Ovary (tissue), 9 donors: ENCODE results near the gene LMBR1. TPM values are rescaled to one million over a fixed set of nuclear protein-coding genes. Genes with fewer than 3 reads are reported as not detected.

Source experiments
- DNase-seq, 5 donors: peaks; one replicate each; pipeline ENCODE4 v3.0.0-alpha.2; 2019 to 2020
- H3K27ac ChIP-seq, 2 donors: fragments of 200-600 bp; one replicate each; pipeline versions ENCODE4 v1.5.1 to v1.8.0; 2019 to 2022
- H3K27me3 ChIP-seq: fragments of 200-600 bp; one replicate; pipeline ENCODE4 v1.8.0; 2022
- H3K36me3 ChIP-seq: fragments of 200-600 bp; sonication (generic); one replicate; pipeline ENCODE4 v1.5.1; 2019
- H3K4me1 ChIP-seq: one replicate; pipeline ENCODE4 v1.8.1; 2013; ENCODE audit warnings: mild to moderate bottlenecking, moderate library complexity; ENCODE audit not compliant: insufficient read depth
- H3K4me3 ChIP-seq: fragments of 200-600 bp; sonication (generic); one replicate; pipeline ENCODE4 v1.5.1; 2017
- H3K9me3 ChIP-seq, 2 donors: fragments of 200-600 bp in 1 of 2; sonication (generic) in 1 of 2; one replicate each; pipeline versions ENCODE4 v1.5.1 to v1.8.1; 2013 to 2019; ENCODE audit warnings: mild to moderate bottlenecking in 1 of 2, moderate library complexity in 1 of 2
- EP300 ChIP-seq: sonication (generic); formaldehyde crosslinking; IDR thresholded peaks from one replicate; pipeline ENCODE4 v1.6.1; 2017; ENCODE audit warnings: antibody characterized with exemption
- POLR2A ChIP-seq: fragments of 450-650 bp; IDR thresholded peaks from one replicate; pipeline ENCODE4 v1.6.1; 2017; ENCODE audit warnings: antibody characterized with exemption, mild to moderate bottlenecking, moderate library complexity
- WGBS, 3 donors: extraction: QIAGEN DNeasy Blood & Tissue Kit in 1 of 3; methylation state at CpG; one replicate each; pipeline versions ENCODE4 v1.1.5 to v1.1.7; 2013 to 2017; 5-methylcytosine and 5-hydroxymethylcytosine counted together
- intact Hi-C, 4 donors: fragments of 100-400 bp; cut with DNase I; formaldehyde crosslinking; loops; one replicate each; pipeline versions ENCODE4 v1.11.0 to v1.15.1; 2022 to 2023
- polyA plus RNA-seq, 2 donors: library from polyadenylated mRNA; stranded (reverse); fragments of 200-250 nt in 1 of 2; fragments of 350-450 nt in 1 of 2; fragmentation: Illumina TruSeq in 1 of 2; extraction: RNeasy Lipid Tissue Mini Kit (QIAGEN cat#74804) in 1 of 2; gene quantifications; one replicate each; pipeline ENCODE4 v1.2.3, GENCODE V29; 2013 to 2014
- total RNA-seq, 7 donors: library from RNA; depleted of rRNA in 2 of 7; stranded (reverse); fragments of >200 nt in 2 of 7; fragmentation: NEBNext Ultra II Directional in 3 of 7; extraction: Animal tissue kit (Norgen Biotek cat#: 25700) in 3 of 7; gene quantifications; one replicate each; pipeline versions ENCODE4 v1.1.0 to v1.2.4, GENCODE V29; 2016 to 2023
- TF ChIP-seq, protein P1 (sequence below), 3 donors: fragments of 450-650 bp in 2 of 3; fragments of 200-600 bp in 1 of 3; IDR thresholded peaks; one replicate each; pipeline versions ENCODE4 v1.5.1 to v1.8.0; 2016 to 2022; ENCODE audit warnings: antibody characterized with exemption in 3 of 3, mild to moderate bottlenecking in 1 of 3
- donor health status: DM: no; HTN: no; CAD: no; lungs with moderate emphysema.
- donor health status: DM: no; HTN: no; CAD: no.
- donor health status: Bipolar disorder and iron deficiency.
- donor health status: DM: yes; HTN: yes; CAD: no.
- donor health status: DM: no; HTN: no; CAD: no.
- donor health status: DM: yes; HTN: yes; CAD: no.

Gene LMBR1
- total and polyA plus RNA-seq, 9 donors = 20.0 to 77.1 (median 54.2) TPM

GRCh38 chr7:156731651-156732050 is 161.3 kb downstream of the LMBR1 start:
- TF ChIP-seq POLR2A (no peak), EP300 (no peak)
- TF ChIP-seq, protein P1, sequence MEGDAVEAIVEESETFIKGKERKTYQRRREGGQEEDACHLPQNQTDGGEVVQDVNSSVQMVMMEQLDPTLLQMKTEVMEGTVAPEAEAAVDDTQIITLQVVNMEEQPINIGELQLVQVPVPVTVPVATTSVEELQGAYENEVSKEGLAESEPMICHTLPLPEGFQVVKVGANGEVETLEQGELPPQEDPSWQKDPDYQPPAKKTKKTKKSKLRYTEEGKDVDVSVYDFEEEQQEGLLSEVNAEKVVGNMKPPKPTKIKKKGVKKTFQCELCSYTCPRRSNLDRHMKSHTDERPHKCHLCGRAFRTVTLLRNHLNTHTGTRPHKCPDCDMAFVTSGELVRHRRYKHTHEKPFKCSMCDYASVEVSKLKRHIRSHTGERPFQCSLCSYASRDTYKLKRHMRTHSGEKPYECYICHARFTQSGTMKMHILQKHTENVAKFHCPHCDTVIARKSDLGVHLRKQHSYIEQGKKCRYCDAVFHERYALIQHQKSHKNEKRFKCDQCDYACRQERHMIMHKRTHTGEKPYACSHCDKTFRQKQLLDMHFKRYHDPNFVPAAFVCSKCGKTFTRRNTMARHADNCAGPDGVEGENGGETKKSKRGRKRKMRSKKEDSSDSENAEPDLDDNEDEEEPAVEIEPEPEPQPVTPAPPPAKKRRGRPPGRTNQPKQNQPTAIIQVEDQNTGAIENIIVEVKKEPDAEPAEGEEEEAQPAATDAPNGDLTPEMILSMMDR (IDR thresholded peaks at IDR 0.05) = no peak
- no peak overlapping the region for H3K27ac ChIP-seq
- no peaks in the 10 kb centered on the region for H3K27me3 ChIP-seq
- intact Hi-C loops = no loop called here
- no peak for DNase-seq
- no peaks in the 10 kb centered on the region for H3K4me1 ChIP-seq
- no peaks in the 10 kb centered on the region for H3K36me3 ChIP-seq
- H3K9me3 ChIP-seq = no peaks in the 10 kb centered on the region
- no peak overlapping the region for H3K4me3 ChIP-seq

- Histone ChIP-seq H3K9me3 (no peaks in the 10 kb centered on the region), H3K4me3 (no peak overlapping the region), H3K27me3 (peaks cover 3% of the 10 kb centered on the region), H3K4me1 (no peaks in the 10 kb centered on the region), H3K36me3 (no peaks in the 10 kb centered on the region), H3K27ac (no peak overlapping the region)
- TF ChIP-seq, protein P1 (IDR thresholded peaks at IDR 0.05) = no peak
- TF ChIP-seq POLR2A = no peak
- no peak for TF ChIP-seq EP300
- intact Hi-C loops = no loop called here
- no peak for DNase-seq
Observed at GRCh38 chr7:156725936-156726335, 167.0 kb downstream of the LMBR1 start.

DNA sequence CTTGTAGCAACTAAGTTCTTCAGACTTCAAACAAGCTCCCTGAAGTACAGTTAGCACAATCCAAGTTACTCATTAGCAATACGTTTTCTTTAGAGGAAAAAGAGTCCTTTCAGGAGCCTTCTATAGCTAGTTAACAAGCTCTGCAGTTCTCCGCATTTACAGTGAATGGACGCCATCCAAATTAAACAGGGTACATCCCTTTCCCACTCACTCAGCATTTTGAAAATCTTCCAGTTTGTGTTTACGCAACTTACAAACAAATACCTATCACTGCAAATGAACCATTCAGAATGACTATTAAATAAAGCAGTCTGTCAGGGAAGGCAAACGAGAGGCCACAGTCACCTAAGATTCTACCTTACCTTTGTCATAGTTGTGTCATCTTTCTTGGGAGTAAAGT is 167.9 kb downstream of the LMBR1 start:
- Histone ChIP-seq H3K27ac (no peak overlapping the region), H3K27me3 (peaks cover 3% of the 10 kb centered on the region), H3K4me3 (no peak overlapping the region), H3K36me3 (no peaks in the 10 kb centered on the region), H3K9me3 (no peaks in the 10 kb centered on the region), H3K4me1 (no peaks in the 10 kb centered on the region)
- TF ChIP-seq EP300 (no peak), POLR2A (no peak)
- intact Hi-C loops = no loop called here
- no peak for DNase-seq
- 42 to 84% (median 49%) methylated on average over 5 of the region's 5 CpGs for WGBS, 3 donors

DNA sequence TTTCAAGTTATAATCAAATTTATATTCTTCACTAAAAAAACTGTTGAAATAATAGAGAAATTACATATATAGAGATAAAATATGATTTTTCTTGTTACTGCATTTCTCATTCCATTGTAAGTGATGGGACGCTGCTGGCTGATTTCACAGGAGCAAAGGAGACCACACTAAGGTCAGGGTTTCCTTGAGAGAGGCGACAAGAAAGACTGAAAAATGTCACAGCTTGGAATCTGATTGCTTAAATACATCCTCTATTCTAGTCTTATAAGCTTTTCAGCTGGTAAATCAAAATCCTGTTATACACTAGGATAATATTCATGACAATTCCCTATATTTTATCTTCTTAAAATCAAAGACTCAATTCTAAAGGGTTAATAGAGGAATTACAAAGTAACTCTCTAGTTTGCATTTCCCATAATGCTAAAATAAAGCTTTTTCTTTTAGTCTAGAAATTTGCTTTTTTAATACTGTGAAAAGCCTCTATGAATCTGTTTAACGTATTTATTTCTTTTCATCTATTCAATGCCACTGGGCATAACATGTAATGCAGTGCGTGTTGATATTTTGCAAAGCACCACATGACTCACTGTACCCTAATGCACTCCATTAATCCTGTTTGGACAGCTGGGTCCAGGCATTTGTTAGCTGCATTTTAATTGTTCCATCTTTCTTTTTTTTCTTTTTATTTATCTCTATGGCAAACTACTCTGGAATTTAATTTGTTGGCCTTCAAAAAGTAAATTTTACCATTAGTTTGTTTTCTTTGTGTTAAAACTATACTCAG is 170.7 kb downstream of the LMBR1 start:
- Histone ChIP-seq H3K4me1 (no peaks in the 10 kb centered on the region), H3K36me3 (no peaks in the 10 kb centered on the region), H3K9me3 (no peaks in the 10 kb centered on the region), H3K27me3 (peaks cover 3% of the 10 kb centered on the region), H3K4me3 (no peak overlapping the region), H3K27ac (no peak overlapping the region)
- intact Hi-C loops = no loop called here
- WGBS, 3 donors = 67 to 81% (median 79%) methylated on average over 4 of the region's 4 CpGs
- TF ChIP-seq EP300 = no peak
- TF ChIP-seq POLR2A = no peak
- TF ChIP-seq, protein P1 (IDR thresholded peaks at IDR 0.05) = no peak
- DNase-seq = no peak

DNA sequence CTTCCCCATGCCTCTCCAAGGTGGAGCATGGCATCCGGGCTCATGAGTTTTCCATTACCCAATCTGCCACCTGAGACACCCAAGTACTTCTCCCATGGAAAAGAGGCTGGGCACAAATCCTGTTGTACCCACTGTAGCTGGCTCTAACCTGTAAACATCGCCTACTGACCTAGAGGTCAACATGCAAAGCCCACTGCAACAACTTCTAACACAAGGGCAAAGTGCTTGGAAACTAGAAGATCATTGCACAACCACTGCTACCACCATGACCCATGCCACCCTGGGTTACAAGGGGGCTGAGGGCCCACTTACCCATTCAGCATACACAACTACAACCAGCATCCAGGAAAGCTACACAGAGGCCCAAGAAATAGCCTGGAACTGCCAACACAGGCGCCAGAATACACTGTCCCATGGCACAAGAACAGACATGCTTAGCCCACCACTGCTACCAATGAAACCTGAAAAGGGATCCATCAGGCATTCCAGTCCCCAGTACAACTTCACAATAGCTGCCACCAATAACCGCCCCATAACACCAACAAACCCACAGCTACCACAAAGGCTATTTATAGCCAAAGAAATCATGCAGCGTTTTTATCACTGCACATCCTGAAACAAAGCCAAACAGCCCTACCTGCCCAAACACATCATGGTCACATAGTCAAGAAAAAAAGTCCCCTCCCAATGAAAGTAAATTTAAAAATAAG is 189.1 kb downstream of the LMBR1 start:
- no peak overlapping the region for H3K27ac ChIP-seq
- intact Hi-C loops = no loop called here
- no peaks in the 10 kb centered on the region for H3K27me3 ChIP-seq
- H3K4me1 ChIP-seq = no peaks in the 10 kb centered on the region
- no peak overlapping the region for H3K4me3 ChIP-seq
- DNase-seq = no peak
- WGBS, 3 donors = 83 to 90% (median 86%) methylated on average over 5 of the region's 5 CpGs
- H3K36me3 ChIP-seq = no peaks in the 10 kb centered on the region
- H3K9me3 ChIP-seq = peaks cover 0 to 6% of the 10 kb centered on the region in 2 donors
- no peak for TF ChIP-seq POLR2A
- TF ChIP-seq EP300 = no peak
- TF ChIP-seq, protein P1 (IDR thresholded peaks at IDR 0.05) = no peak
